SH-SY5Y (cell line): Measurements from ENCODE around the gene SEPSECS.

Experiments used
- GATA2 ChIP-seq: IDR thresholded peaks from 2 replicates; pipeline ENCODE4 v1.6.1; 2011; ENCODE audit warnings: mild to moderate bottlenecking, low read depth, low read length
- GATA3 ChIP-seq: IDR thresholded peaks from 2 replicates; pipeline ENCODE4 v1.6.1; 2011; ENCODE audit warnings: low read depth, mild to moderate bottlenecking, low read length, moderate library complexity

Gene SEPSECS

GRCh38 chr4:25108556-25108955 is 51.7 kb downstream of the SEPSECS start:
- TF ChIP-seq GATA2 (no peak), GATA3 (no peak)

DNA sequence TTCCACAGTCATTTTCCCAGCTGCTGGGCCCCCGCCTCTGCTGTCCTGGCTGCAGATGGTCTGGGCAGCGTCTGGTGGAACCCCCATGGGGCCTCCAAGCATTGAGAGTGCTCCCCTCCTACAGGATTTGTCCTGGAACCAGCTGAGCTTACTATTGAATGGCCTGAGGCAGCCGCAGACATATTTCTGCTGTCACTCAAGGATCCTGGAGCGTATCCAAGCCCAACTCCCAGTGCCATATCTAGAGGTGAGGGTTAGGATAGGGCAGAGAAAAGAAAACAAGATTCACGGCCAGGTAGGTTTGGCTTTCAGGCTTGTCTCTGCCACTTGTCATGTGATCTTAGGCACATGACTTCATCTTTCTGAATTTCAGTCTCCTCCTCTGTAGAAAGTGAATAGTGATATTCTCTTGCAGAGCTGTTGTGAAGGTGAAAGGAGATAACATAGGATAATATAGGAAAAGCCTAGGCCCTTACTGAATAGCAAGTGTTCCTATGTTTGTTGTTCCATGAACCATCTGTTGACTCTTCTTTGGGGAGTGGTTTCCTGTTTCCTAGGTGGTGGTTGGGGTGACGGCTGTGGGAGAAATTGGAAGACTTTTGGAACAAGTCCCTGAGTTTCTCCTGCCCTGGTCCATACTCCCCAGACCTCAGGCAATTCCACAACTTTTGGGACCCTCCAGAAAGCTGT is 52.3 kb downstream of the SEPSECS start:
- no peak for TF ChIP-seq GATA2
- no peak for TF ChIP-seq GATA3

- TF ChIP-seq GATA3 (no peak), GATA2 (no peak)
Measured at GRCh38 chr4:25106363-25107151, 53.7 kb downstream of the SEPSECS start.

- TF ChIP-seq GATA3 (no peak), GATA2 (no peak)
Measured at GRCh38 chr4:25104591-25104990, 55.7 kb downstream of the SEPSECS start.

GRCh38 chr4:25103418-25103817 is 56.8 kb downstream of the SEPSECS start:
- TF ChIP-seq GATA3: no peak
- TF ChIP-seq GATA2: no peak

DNA sequence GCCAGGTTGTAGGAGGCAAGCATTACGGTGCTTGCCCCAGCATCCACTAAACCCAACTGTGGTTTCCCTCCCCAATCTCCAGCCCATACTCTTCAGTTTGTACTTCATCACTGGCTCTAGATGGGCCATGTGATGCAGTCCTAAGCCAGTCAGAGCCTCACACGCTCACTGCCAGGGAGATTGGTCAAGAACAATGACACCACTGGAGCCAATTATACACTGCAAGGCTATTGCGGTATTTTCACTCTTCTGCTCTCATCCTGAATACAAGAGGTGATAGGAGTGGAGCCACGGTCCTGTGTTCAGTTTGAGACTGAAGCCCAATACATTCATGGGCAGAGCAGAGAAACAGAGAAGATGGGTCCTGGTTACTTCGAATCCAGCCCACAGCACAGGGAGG is 58.4 kb downstream of the SEPSECS start:
- TF ChIP-seq GATA2 (no peak), GATA3 (no peak)

GRCh38 chr4:25100710-25101109 is 59.5 kb downstream of the SEPSECS start:
- no peak for TF ChIP-seq GATA2
- TF ChIP-seq GATA3: no peak

DNA sequence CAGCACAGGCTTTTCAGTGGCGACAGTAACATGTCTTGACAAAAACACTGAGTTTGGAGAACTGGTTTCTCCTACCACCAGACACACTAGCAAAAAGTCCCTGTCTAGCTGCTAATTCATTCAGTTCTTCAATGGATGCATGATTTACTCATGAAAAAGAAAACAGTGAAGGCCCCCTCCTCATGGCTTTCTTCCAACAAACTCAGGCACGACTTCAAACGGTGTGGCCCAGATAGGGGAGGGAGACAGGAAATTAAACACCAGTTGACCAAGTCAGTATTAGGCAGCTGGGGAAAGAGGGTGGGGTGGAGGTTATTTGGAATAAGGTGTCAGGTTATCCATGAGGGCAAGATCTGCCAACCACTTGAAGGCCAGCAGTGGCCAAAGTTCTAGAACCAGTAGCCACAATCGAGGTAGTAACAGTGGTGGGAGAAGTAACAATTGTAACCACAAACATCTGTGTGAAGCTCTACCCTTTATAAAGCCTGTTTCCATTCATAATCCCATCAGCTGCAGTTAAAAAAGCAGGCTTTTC is 60.2 kb downstream of the SEPSECS start:
- no peak for TF ChIP-seq GATA3
- TF ChIP-seq GATA2: no peak

DNA sequence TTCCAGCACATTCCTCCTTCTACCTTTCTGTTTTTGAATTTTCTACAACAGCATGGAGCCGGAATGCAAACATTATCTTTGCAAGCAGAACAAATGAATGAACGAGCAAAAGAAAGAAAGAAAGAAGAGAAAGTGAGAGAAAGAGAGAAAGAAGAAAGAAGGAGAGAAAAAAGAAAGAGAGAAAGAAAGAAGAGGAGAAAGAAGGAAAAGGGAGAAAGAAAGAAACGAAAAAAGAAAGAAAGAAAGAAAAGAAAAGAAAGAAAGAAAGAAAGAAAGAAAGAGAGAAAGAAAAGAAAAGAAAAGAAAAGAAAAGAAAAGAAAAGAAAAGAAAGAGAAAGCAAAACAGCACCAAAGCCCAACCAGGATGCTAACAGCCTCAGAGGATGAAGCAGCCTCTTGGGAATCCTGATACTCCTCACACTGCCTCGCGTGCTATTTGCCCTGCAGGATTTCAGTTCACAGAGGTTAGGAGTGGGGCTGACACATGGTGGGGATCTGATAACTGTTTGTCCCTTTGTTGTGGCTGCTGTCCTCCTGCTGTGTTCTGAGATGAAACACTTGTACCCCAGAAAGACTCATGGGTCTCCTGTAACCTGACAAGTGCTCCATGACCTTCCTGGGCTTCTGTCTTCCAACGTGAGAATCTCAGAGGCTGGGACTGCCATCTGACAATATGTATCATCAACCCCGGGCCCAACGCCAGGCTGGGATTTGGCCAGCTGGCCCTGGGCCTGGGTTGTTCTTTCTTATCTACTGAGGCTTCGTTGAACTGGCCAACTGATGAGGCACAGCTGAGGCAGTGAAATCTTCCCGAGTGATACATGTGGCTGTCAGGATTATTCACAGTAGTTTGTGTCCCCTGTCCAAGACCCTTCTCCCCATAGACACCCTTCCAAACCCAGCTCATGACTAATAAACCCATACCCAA is 61.0 kb downstream of the SEPSECS start:
- TF ChIP-seq GATA2 (no peak), GATA3 (no peak)

- TF ChIP-seq GATA2: no peak
- no peak for TF ChIP-seq GATA3
Measured at GRCh38 chr4:25096981-25097443, 63.2 kb downstream of the SEPSECS start.

- no peak for TF ChIP-seq GATA3
- no peak for TF ChIP-seq GATA2
Measured at GRCh38 chr4:25096251-25096980, 63.8 kb downstream of the SEPSECS start.

DNA sequence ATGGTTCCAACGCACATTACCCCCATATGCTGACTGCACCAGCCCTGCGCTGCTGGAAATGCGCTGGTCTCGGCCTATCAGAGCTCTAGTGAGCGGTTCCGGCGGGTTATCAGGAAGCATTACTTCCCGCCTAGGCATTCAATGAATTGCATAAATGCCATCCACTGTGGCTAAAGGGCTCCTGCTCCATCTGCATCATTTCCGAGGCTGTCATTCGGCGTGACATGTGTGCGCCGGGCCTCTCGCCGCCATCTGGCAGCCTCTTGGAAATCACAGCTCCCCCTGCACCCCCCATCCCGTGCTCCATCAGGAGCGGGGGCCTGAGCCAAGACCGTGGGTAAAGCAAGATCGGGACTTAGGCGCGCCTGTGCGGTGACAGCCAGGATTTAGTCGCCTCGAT is 64.4 kb downstream of the SEPSECS start:
- TF ChIP-seq GATA2: no peak
- no peak for TF ChIP-seq GATA3

GRCh38 chr4:25092139-25092538 is 68.1 kb downstream of the SEPSECS start:
- TF ChIP-seq GATA3: no peak

DNA sequence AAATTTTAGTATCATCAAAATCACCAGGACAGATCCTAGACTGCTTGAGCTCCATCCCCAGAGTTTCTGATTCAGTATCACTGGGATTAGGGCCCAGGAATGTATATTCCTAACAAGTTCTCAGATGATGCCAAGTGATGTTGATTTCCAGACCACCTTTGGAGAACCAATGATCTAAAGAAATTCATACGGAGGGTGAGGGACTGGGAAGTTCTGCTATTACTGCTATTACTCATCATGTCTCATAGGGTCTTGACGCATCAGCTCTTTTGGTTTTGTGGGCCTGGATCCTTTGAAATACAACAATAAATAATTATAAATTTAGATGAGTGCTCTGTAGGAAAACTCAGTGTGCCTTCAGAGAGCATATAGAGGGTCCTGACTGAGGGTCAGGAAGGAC is 69.7 kb downstream of the SEPSECS start:
- TF ChIP-seq GATA2: no peak
- TF ChIP-seq GATA3: no peak
